ENCODE results near the gene TMEM140.
A peak's percentile ranks its signal among the peaks of the same experiment; 100 is the strongest.

Gene TMEM140

GRCh38 chr7:135150072-135150782 lies 2.4 kb downstream of the TMEM140 start:
- H3K4me3 Mint-ChIP-seq, result peak overlapping the region; percentile 88
- H3K4me1 Mint-ChIP-seq (ENCODE audit: low read depth), result peaks cover 82% of the 10 kb centered on the region
- peak overlapping the region; percentile 92 for H3K27ac Mint-ChIP-seq
- H3K27me3 Mint-ChIP-seq, result no peaks in the 10 kb centered on the region
- peaks cover 35% of the 10 kb centered on the region for H3K36me3 Mint-ChIP-seq (ENCODE audit: low read depth)
- peaks cover 14% of the 10 kb centered on the region for H3K9me3 Mint-ChIP-seq

DNA sequence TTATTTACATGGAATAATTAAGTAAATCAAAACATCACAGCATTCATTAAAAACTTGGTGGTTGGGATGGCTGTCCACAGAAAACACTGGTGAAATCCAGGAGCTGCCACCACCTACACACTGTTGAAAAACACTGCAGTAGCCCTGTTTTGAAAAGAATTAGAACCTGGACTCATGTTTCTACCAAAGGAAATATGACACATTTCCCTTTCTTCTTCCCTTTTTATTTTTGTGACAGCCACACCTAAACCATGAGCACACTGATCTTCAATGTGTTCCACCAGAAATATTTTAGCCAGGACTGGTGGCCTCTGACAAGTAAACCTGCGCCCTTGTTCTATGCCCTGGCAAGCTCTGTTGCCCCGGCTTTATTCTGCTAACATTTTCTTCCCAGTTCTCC lies 3.3 kb downstream of the TMEM140 start:
- H3K27ac Mint-ChIP-seq, result peak overlapping the region; percentile 23
- peaks cover 17% of the 10 kb centered on the region for H3K9me3 Mint-ChIP-seq
- H3K36me3 Mint-ChIP-seq (ENCODE audit: low read depth), result peaks cover 44% of the 10 kb centered on the region
- peaks cover 73% of the 10 kb centered on the region for H3K4me1 Mint-ChIP-seq (ENCODE audit: low read depth)
- H3K27me3 Mint-ChIP-seq, result no peaks in the 10 kb centered on the region
- peak overlapping the region; percentile 28 for H3K4me3 Mint-ChIP-seq

- Mint-ChIP-seq H3K4me3 (peak overlapping the region; percentile 28), H3K27ac (peak overlapping the region; percentile 23), H3K36me3 (ENCODE audit: low read depth) (peaks cover 48% of the 10 kb centered on the region), H3K4me1 (ENCODE audit: low read depth) (peaks cover 69% of the 10 kb centered on the region), H3K9me3 (peaks cover 21% of the 10 kb centered on the region), H3K27me3 (no peaks in the 10 kb centered on the region)
Observed at GRCh38 chr7:135151533-135151932, 3.7 kb downstream of the TMEM140 start.

- no peaks in the 10 kb centered on the region for H3K27me3 Mint-ChIP-seq
- H3K4me1 Mint-ChIP-seq (ENCODE audit: low read depth), result peaks cover 61% of the 10 kb centered on the region
- H3K36me3 Mint-ChIP-seq (ENCODE audit: low read depth), result peaks cover 57% of the 10 kb centered on the region
- H3K27ac Mint-ChIP-seq, result no peak overlapping the region
- peaks cover 27% of the 10 kb centered on the region for H3K9me3 Mint-ChIP-seq
- no peak overlapping the region for H3K4me3 Mint-ChIP-seq
Observed at GRCh38 chr7:135152442-135152841, 4.6 kb downstream of the TMEM140 start.

DNA sequence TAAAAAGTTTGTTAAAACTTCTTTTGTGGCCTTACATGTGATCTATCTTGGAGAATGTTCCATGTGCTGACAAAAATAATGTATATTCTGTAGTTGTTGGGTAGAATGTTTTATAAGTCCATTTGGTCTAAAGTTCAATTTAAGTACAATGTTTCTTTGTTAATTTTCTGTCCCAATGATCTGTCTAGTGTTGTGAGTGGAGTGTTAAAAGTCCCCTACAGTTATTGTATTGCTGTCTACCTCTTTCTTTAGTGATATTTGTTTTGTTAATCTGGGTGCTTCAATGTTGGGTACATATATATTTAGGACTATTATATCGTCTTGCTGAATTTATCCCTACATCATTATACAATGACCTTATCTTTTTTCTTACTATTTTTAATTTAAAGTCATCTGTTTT lies 6.9 kb downstream of the TMEM140 start:
- Mint-ChIP-seq H3K27me3 (no peaks in the 10 kb centered on the region), H3K4me1 (ENCODE audit: low read depth) (peaks cover 61% of the 10 kb centered on the region), H3K9me3 (peaks cover 27% of the 10 kb centered on the region), H3K36me3 (ENCODE audit: low read depth) (peaks cover 66% of the 10 kb centered on the region), H3K27ac (no peak overlapping the region), H3K4me3 (no peak overlapping the region)

- Mint-ChIP-seq H3K4me3 (no peak overlapping the region), H3K36me3 (ENCODE audit: low read depth) (peaks cover 78% of the 10 kb centered on the region), H3K4me1 (ENCODE audit: low read depth) (peaks cover 61% of the 10 kb centered on the region), H3K9me3 (peaks cover 27% of the 10 kb centered on the region), H3K27me3 (no peaks in the 10 kb centered on the region), H3K27ac (no peak overlapping the region)
Observed at GRCh38 chr7:135156290-135156689, 8.4 kb downstream of the TMEM140 start.

GRCh38 chr7:135158141-135158655 lies 10.3 kb downstream of the TMEM140 start:
- Mint-ChIP-seq H3K27ac (peak overlapping the region; percentile 15), H3K4me1 (ENCODE audit: low read depth) (peaks cover 59% of the 10 kb centered on the region), H3K27me3 (no peaks in the 10 kb centered on the region), H3K36me3 (ENCODE audit: low read depth) (peaks cover 84% of the 10 kb centered on the region), H3K4me3 (no peak overlapping the region), H3K9me3 (peaks cover 37% of the 10 kb centered on the region)

- H3K4me3 Mint-ChIP-seq, result no peak overlapping the region
- H3K4me1 Mint-ChIP-seq (ENCODE audit: low read depth), result peaks cover 56% of the 10 kb centered on the region
- no peaks in the 10 kb centered on the region for H3K27me3 Mint-ChIP-seq
- no peak overlapping the region for H3K27ac Mint-ChIP-seq
- H3K9me3 Mint-ChIP-seq, result peaks cover 33% of the 10 kb centered on the region
- peaks cover 81% of the 10 kb centered on the region for H3K36me3 Mint-ChIP-seq (ENCODE audit: low read depth)
Observed at GRCh38 chr7:135158874-135159273, 11.0 kb downstream of the TMEM140 start.

GRCh38 chr7:135159359-135160085 lies 11.7 kb downstream of the TMEM140 start:
- peaks cover 54% of the 10 kb centered on the region for H3K4me1 Mint-ChIP-seq (ENCODE audit: low read depth)

GRCh38 chr7:135160098-135160857 lies 12.4 kb downstream of the TMEM140 start:
- peaks cover 80% of the 10 kb centered on the region for H3K36me3 Mint-ChIP-seq (ENCODE audit: low read depth)
- H3K9me3 Mint-ChIP-seq, result peaks cover 22% of the 10 kb centered on the region
- H3K27me3 Mint-ChIP-seq, result no peaks in the 10 kb centered on the region
- peak overlapping the region; percentile 88 for H3K27ac Mint-ChIP-seq
- H3K4me1 Mint-ChIP-seq (ENCODE audit: low read depth), result peaks cover 50% of the 10 kb centered on the region
- peak overlapping the region; percentile 40 for H3K4me3 Mint-ChIP-seq

More at GRCh38 chr7:135159359-135160085, 11.7 kb downstream of the TMEM140 start:
- no peak overlapping the region for H3K4me3 Mint-ChIP-seq
- no peaks in the 10 kb centered on the region for H3K27me3 Mint-ChIP-seq
- peaks cover 26% of the 10 kb centered on the region for H3K9me3 Mint-ChIP-seq
- peak overlapping the region; percentile 88 for H3K27ac Mint-ChIP-seq
- peaks cover 80% of the 10 kb centered on the region for H3K36me3 Mint-ChIP-seq (ENCODE audit: low read depth)

- H3K27ac Mint-ChIP-seq, result peak overlapping the region; percentile 88
- peaks cover 21% of the 10 kb centered on the region for H3K9me3 Mint-ChIP-seq
- H3K27me3 Mint-ChIP-seq, result no peaks in the 10 kb centered on the region
- H3K4me3 Mint-ChIP-seq, result peak overlapping the region; percentile 40
- peaks cover 80% of the 10 kb centered on the region for H3K36me3 Mint-ChIP-seq (ENCODE audit: low read depth)
- peaks cover 56% of the 10 kb centered on the region for H3K4me1 Mint-ChIP-seq (ENCODE audit: low read depth)
Observed at GRCh38 chr7:135160858-135161653, 13.2 kb downstream of the TMEM140 start.

GRCh38 chr7:135161669-135162068 lies 13.8 kb downstream of the TMEM140 start:
- Mint-ChIP-seq H3K4me1 (ENCODE audit: low read depth) (peaks cover 60% of the 10 kb centered on the region), H3K9me3 (peaks cover 14% of the 10 kb centered on the region), H3K27me3 (no peaks in the 10 kb centered on the region), H3K36me3 (ENCODE audit: low read depth) (peaks cover 80% of the 10 kb centered on the region), H3K4me3 (no peak overlapping the region), H3K27ac (peak overlapping the region; percentile 88)

GRCh38 chr7:135162382-135163001 lies 14.6 kb downstream of the TMEM140 start:
- Mint-ChIP-seq H3K36me3 (ENCODE audit: low read depth) (peaks cover 81% of the 10 kb centered on the region), H3K27me3 (no peaks in the 10 kb centered on the region), H3K4me3 (no peak overlapping the region), H3K9me3 (peaks cover 10% of the 10 kb centered on the region), H3K4me1 (ENCODE audit: low read depth) (peaks cover 69% of the 10 kb centered on the region), H3K27ac (no peak overlapping the region)
